Measurements from ENCODE around the gene NCAPD2.

GRCh38 chr12:6573001-6573400 is 79.1 kb downstream of the NCAPD2 start:
- no peak for TF ChIP-seq EP300 (IDR thresholded peaks at IDR 0.05)
- TF ChIP-seq, protein P1, sequence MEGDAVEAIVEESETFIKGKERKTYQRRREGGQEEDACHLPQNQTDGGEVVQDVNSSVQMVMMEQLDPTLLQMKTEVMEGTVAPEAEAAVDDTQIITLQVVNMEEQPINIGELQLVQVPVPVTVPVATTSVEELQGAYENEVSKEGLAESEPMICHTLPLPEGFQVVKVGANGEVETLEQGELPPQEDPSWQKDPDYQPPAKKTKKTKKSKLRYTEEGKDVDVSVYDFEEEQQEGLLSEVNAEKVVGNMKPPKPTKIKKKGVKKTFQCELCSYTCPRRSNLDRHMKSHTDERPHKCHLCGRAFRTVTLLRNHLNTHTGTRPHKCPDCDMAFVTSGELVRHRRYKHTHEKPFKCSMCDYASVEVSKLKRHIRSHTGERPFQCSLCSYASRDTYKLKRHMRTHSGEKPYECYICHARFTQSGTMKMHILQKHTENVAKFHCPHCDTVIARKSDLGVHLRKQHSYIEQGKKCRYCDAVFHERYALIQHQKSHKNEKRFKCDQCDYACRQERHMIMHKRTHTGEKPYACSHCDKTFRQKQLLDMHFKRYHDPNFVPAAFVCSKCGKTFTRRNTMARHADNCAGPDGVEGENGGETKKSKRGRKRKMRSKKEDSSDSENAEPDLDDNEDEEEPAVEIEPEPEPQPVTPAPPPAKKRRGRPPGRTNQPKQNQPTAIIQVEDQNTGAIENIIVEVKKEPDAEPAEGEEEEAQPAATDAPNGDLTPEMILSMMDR (IDR thresholded peaks at IDR 0.05) = no peak
